ENCODE results near the gene WNT2B. TPM values are rescaled to one million over a fixed set of nuclear protein-coding genes. Genes with fewer than 3 reads are reported as not detected.

The WNT2B gene
- total RNA-seq, 2 donors from 2014 or later: 10.0 to 15.4 TPM

- no peak for DNase-seq (ENCODE audit: low spot score)
- Histone ChIP-seq H3K36me3 (peaks cover 16% of the 10 kb centered on the region), H3K9me3 (no peaks in the 10 kb centered on the region), H3K27me3 (replicated peaks; ENCODE audit: insufficient read depth) (no peaks in the 10 kb centered on the region), H3K4me3 (no peak overlapping the region), H3K27ac (no peak overlapping the region), H3K4me1 (ENCODE audit: control insufficient read depth in 1 of 2, low read depth in 2 of 2) (peaks cover 6 to 7% of the 10 kb centered on the region in 2 donors)
- no peak for TF ChIP-seq CTCF (IDR thresholded peaks at IDR 0.05)
- ATAC-seq (ENCODE audit: insufficient number of reproducible peaks, low FRiP score, low read depth): no peak
Measured at GRCh38 chr1:112532064-112532463, 23.3 kb downstream of the WNT2B start.

DNA sequence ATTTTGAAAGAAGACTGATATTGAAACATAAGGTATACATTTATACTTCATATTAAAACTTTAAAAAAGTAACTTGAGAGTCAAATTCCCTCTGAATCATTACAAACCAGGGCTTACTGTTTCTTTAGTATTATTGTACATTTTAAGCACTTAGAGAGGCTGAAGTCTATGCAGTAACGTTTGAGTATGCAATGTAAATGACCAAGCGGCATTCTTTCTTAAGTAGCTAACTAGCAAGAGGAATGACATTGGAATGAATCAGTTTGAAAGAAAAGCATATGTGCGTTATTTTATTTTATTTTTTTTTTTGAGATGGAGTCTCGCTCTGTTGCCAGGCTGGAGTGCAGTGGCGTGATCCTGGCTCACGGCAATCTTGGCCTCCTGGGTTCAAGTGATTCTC, 24.3 kb downstream of the WNT2B start:
- H3K36me3 ChIP-seq: peaks cover 8% of the 10 kb centered on the region

GRCh38 chr1:112536561-112536960, 27.8 kb downstream of the WNT2B start:
- H3K27ac ChIP-seq: no peak overlapping the region
- no peak overlapping the region for H3K4me3 ChIP-seq
- DNase-seq (ENCODE audit: low spot score): no peak
- no peak for ATAC-seq (ENCODE audit: insufficient number of reproducible peaks, low FRiP score, low read depth)
- H3K36me3 ChIP-seq: peaks cover under 1% of the 10 kb centered on the region
- no peaks in the 10 kb centered on the region for H3K27me3 ChIP-seq (replicated peaks; ENCODE audit: insufficient read depth)
- no peak for TF ChIP-seq CTCF (IDR thresholded peaks at IDR 0.05)
- peaks cover 9 to 29% of the 10 kb centered on the region in 2 donors for H3K4me1 ChIP-seq (ENCODE audit: control insufficient read depth in 1 of 2, low read depth in 2 of 2)
- no peaks in the 10 kb centered on the region for H3K9me3 ChIP-seq

More for the DNA sequence above, 24.3 kb downstream of the WNT2B start:
- H3K27ac ChIP-seq: no peak overlapping the region
- no peak overlapping the region for H3K4me3 ChIP-seq
- H3K4me1 ChIP-seq (ENCODE audit: control insufficient read depth in 1 of 2, low read depth in 2 of 2): peaks cover 6 to 7% of the 10 kb centered on the region in 2 donors
- TF ChIP-seq CTCF (IDR thresholded peaks at IDR 0.05): no peak
- no peak for ATAC-seq (ENCODE audit: insufficient number of reproducible peaks, low FRiP score, low read depth)
- DNase-seq (ENCODE audit: low spot score): no peak
- H3K27me3 ChIP-seq (replicated peaks; ENCODE audit: insufficient read depth): no peaks in the 10 kb centered on the region
- no peaks in the 10 kb centered on the region for H3K9me3 ChIP-seq

- no peak for ATAC-seq (ENCODE audit: insufficient number of reproducible peaks, low FRiP score, low read depth)
- Histone ChIP-seq H3K4me1 (ENCODE audit: control insufficient read depth in 1 of 2, low read depth in 2 of 2) (peaks cover 9 to 29% of the 10 kb centered on the region in 2 donors), H3K36me3 (no peaks in the 10 kb centered on the region), H3K9me3 (no peaks in the 10 kb centered on the region), H3K27ac (no peak overlapping the region), H3K27me3 (replicated peaks; ENCODE audit: insufficient read depth) (no peaks in the 10 kb centered on the region), H3K4me3 (no peak overlapping the region)
- no peak for TF ChIP-seq CTCF (IDR thresholded peaks at IDR 0.05)
- no peak for DNase-seq (ENCODE audit: low spot score)
Measured at GRCh38 chr1:112537456-112537855, 28.7 kb downstream of the WNT2B start.

GRCh38 chr1:112538883-112539282, 30.1 kb downstream of the WNT2B start:
- no peaks in the 10 kb centered on the region for H3K36me3 ChIP-seq
- H3K27me3 ChIP-seq (replicated peaks; ENCODE audit: insufficient read depth): no peaks in the 10 kb centered on the region
- no peaks in the 10 kb centered on the region for H3K9me3 ChIP-seq
- DNase-seq (ENCODE audit: low spot score): no peak
- no peak overlapping the region for H3K4me3 ChIP-seq
- peak overlapping the region in 1 of 2 donors; percentile 76 for H3K27ac ChIP-seq
- no peak for TF ChIP-seq CTCF (IDR thresholded peaks at IDR 0.05)
- H3K4me1 ChIP-seq (ENCODE audit: control insufficient read depth in 1 of 2, low read depth in 2 of 2): peaks cover 9 to 32% of the 10 kb centered on the region in 2 donors
- ATAC-seq (ENCODE audit: insufficient number of reproducible peaks, low FRiP score, low read depth): no peak
